CD4-positive, alpha-beta T cell treated with Interleukin-6 for 4 hours (primary cell): ENCODE data around the gene ZAR1L.
"Not testable (repeated sequence)": the region's sequence is repeated elsewhere in the genome, so short reads cannot be mapped to it uniquely, and the experiment has no call there.

ENCODE experiments used
- DNase-seq: peaks from one replicate; pipeline ENCODE4 v3.0.0-alpha.2; 2020; ENCODE audit warnings: mixed read lengths

Gene ZAR1L

GRCh38 chr13:32315238-32316027, at the start of gene ZAR1L, which contains the start of gene BRCA2:
Gene ZAR1L, minus strand, starts transcription at chr13:32315363. Its CDS starts 3,438 bp downstream, at chr13:32311925.
Gene BRCA2, plus strand, starts transcription at chr13:32315508. Its CDS starts 953 bp downstream, at chr13:32316461.
- DNase-seq: peak; percentile 89

GRCh38 chr13:32362574-32362973, 47.4 kb upstream of the ZAR1L start:
- no peak for DNase-seq

- DNase-seq: not testable (repeated sequence)
These were observed 40.8 kb upstream of the ZAR1L start for GRCh38 chr13:32355935-32356334.

GRCh38 chr13:32354040-32354439, 38.9 kb upstream of the ZAR1L start:
- no peak for DNase-seq

GRCh38 chr13:32350839-32351441, 35.8 kb upstream of the ZAR1L start:
- not testable (repeated sequence) for DNase-seq

DNA sequence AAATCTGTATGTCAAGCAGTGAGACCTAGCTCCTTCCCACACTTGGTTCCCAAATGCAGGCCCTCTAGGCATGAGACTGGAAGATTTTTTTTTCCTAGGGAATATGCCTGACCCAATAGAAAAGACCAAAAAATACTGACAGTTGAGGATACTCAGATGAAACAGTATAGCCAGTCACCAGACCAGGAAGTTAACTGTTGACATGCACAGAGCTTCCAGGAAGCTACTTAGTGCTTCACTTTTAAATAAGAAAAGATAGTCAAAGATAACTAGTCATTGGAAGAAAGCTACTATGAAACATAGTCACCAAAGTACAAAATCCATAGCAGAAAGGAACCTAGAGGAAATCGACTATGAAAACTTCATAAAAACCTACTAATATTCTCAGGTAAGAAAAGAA, 32.5 kb upstream of the ZAR1L start:
- DNase-seq: no peak

- DNase-seq: no peak
These were observed 25.8 kb upstream of the ZAR1L start for GRCh38 chr13:32340914-32341313.

DNA sequence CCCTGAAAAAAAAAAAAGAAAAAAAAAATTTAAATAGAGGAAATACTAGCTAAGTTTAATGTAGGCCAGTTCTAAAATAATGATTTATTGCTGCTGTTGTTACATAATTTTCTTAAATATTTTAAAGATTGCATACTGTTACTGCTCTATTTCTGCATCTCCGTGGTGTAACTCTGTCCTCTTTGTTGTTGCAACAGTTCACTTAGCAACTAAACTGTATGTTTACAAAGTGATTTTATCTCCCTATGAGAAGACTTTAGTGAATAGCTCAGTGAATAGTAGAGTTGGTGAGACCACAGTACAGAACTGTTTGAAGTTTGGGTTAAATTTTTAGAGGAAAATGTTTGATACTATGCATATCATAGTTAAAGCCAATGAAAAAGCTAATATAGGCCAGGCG, 19.5 kb upstream of the ZAR1L start:
- no peak for DNase-seq

DNA sequence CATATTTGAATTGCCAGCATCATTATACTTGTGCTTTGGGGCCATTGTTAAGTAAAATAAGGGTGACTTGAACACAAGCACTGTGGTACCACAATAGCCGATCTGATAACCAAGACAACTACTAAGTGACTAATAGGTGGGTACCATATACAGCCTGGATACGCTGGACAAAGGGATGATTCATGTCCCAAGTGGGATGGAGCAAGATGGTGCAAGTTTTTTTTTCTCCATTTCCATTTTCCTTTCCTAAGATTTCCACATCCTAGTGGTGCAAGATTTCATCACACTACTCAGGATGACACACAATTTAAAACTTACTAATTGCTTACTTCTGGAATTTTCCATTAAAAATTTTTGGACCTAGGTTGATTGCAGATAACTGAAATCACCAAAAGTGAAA, 15.3 kb upstream of the ZAR1L start:
- no peak for DNase-seq

DNA sequence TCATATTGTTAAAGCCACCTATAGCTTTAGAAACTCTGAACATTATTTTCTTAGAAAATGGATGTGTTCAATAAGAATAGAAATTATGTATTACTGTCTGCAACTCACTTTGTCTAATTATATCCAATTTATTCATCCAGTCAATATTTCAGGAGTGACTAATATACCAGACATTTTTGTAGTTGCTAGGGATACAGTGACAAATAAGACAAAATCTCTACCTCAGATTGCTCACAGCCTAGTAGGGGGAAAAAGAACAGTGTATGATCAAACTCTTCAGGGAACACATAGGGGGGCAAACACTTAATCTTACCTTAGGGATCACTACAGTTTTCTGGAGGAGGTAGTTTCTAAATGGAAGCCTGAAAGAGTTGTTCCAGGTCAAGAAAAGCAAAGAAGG, 8.7 kb upstream of the ZAR1L start:
- no peak for DNase-seq

- DNase-seq: no peak
These were observed 5.4 kb upstream of the ZAR1L start for GRCh38 chr13:32320528-32320927.

DNA sequence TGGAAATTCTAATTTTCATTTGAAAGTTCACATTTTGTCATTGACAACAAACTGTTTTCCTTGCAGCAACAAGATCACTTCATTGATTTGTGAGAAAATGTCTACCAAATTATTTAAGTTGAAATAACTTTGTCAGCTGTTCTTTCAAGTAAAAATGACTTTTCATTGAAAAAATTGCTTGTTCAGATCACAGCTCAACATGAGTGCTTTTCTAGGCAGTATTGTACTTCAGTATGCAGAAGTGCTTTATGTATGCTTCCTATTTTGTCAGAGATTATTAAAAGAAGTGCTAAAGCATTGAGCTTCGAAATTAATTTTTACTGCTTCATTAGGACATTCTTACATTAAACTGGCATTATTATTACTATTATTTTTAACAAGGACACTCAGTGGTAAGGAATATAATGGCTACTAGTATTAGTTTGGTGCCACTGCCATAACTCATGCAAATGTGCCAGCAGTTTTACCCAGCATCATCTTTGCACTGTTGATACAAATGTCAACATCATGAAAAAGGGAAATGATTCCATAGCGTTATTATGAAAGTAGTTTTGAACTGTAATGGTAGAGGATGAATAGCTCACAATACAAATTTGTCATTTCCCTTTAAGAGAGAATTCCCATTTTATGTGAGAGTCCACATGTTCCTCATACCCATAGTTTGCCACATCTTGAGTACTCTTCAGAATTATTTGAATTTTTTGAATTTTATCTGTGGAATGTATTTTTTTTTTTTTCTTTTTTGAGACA, 2.7 kb upstream of the ZAR1L start:
- no peak for DNase-seq

DNA sequence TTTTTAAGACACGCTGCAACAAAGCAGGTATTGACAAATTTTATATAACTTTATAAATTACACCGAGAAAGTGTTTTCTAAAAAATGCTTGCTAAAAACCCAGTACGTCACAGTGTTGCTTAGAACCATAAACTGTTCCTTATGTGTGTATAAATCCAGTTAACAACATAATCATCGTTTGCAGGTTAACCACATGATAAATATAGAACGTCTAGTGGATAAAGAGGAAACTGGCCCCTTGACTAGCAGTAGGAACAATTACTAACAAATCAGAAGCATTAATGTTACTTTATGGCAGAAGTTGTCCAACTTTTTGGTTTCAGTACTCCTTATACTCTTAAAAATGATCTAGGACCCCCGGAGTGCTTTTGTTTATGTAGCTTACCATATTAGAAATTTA, 1.3 kb upstream of the ZAR1L start:
- DNase-seq: no peak

DNA sequence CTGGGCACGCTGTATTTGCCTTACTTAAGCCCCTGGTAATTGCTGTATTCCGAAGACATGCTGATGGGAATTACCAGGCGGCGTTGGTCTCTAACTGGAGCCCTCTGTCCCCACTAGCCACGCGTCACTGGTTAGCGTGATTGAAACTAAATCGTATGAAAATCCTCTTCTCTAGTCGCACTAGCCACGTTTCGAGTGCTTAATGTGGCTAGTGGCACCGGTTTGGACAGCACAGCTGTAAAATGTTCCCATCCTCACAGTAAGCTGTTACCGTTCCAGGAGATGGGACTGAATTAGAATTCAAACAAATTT, 821 bp upstream of the ZAR1L start:
- DNase-seq: no peak

GRCh38 chr13:32314271-32315237, 609 bp downstream of the ZAR1L start:
- DNase-seq: peak; percentile 65

DNA sequence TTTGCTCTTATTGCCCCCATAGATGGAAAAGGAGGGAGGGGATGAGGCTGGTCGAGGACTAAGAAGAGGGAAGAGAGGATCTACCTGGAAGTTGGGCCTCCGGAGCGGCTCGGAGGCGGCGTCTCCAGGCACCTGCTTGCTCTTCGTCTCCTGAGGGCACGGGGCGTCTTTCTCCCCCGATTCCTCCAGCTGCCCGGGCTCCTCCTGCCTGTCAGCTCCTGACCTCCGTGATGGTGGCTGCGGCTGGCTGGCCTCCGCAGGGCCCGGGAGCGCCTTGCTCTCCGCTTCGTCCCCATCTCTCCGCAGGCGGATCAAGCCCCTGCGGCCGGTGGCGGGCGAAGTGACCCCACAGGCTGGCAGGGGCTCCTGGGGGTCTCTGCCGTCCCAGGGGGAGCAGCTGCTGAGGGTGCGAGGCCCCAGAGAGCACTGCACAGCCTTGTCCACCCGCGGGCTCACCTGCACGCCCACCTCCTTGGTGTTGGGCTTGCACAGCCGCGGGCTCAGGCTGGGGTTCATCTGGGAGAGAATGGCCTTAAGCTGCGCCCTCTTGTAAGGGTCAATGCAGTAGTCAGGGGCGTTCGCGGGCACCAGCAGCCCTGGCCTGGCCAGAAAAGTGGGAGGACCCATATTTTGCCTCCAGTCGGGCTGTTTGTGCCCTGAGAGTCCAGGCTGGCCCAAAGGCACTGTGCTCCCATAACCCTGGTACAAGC, 3.8 kb downstream of the ZAR1L start:
- no peak for DNase-seq

DNA sequence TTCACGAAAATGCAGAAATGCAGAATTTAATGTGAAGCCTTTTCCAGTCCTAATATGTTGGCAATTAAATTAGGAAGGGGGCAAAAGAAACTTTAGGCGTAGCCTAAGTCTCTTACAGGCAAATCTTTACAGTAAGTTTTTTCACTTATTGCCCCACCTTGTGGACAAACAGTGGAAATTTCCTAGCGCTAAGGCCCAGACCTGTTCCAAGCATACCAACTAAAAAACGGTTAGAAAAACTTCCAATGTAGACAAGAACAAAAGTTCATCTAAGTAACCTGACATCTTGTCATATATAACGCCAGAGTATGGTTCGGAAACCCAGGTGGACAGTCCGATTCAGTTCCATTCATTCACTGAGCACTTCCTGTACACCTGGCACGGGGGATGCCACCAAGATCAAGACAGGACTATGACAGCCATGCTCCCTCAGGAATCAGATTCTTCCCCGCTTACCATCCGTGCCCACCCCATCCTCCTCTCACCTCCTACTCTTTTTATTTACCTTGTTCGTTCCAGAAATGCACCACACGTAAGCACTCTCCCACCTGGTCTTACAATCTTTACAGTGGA, 4.9 kb downstream of the ZAR1L start:
- peak; percentile 26 for DNase-seq

DNA sequence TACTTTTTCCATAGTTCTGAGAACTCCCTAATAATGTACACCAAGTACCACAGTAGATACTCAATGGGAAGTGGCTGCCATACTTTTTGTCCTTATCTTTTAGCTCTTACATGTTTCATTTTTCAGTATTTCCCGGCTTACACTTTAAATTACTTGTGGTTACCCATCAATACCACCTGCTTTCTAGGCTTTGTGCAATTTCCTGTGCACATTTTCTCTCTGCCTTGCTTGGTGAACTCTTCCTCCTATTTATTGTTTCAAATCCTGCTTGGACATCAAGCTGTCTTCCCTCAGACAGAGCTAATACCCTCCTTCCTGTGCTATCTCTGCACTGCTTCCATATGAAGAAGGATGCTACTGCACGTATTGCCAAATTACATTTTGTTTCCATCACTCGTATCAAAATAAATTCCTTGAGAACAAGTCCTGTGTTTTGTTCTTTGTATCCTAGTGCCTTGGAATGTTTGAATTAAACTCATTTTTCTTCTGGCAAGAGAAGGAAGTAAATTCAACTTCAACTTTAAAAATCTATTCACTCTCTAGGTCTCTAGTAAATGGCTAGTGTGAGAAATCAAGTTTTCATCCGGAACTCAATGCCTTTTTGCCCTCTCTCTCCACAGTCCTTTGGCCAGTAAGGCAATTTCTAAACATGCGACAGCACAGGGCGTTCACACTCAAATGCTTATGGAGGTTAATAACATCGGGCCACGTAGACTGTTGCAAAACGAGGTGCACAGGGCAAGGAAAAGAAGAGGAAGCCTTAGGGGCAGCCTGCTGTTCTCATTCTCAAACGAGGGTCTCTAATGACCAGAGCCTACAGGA, 5.6 kb downstream of the ZAR1L start:
- no peak for DNase-seq

DNA sequence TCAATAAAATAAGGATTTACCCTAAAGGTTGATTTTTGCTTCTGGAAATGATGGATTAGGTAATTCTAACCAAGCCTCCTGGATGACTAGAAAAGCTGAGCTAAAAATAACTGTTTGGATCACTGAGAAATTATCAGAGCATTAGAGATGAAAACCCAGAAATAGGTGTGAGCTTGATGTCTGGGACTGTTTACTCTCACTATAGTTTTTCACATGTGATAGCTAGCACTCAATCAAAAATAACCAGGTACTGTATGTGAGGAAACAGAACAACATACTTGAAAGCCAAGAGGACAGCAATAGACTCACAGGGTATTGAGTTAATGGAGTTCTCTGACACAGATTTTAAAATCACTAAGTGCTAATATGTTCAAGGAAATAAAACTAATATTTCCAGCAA, 9.5 kb downstream of the ZAR1L start:
- DNase-seq: no peak

- DNase-seq: no peak
These were observed 12.7 kb downstream of the ZAR1L start for GRCh38 chr13:32302461-32302860.

DNA sequence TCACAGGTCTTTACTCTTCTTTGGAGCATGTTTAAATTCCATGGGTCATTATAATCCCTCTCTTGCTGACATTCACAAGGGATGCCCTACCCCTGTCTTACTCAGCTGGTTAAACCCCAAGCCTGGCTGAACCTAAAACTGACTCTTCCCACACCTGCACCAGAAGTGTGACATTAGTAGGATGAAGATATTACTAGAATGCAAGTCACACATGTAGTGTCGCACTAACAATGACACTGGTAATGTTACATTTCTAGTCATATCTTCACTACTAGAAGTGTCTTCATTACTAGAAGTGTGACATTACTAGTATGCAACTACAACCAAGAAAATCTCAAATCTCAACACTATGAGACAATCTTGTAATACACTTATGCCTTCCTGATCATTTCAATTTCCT, 14.2 kb downstream of the ZAR1L start:
- DNase-seq: no peak
